GM12878 (cell line): ENCODE data around the gene RELL2.

ENCODE experiments used
- EP300 ChIP-seq, 2 experiments: fragments of 150-350 bp in 1 of 2; IDR thresholded peaks; 2 replicates each; pipeline ENCODE4 v1.6.1; 2011 to 2012; ENCODE audit warnings: low read depth in 2 of 2, low read length in 2 of 2, borderline replicate concordance in 1 of 2, improper control_type of control experiment in 1 of 2, inconsistent platforms in 1 of 2; ENCODE audit not compliant: control insufficient read depth in 1 of 2
- FOXM1 ChIP-seq: IDR thresholded peaks from 2 replicates; pipeline ENCODE4 v1.6.1; 2012; ENCODE audit warnings: low read depth, mild to moderate bottlenecking, inconsistent platforms, low read length, moderate library complexity
- RCOR1 ChIP-seq: conservative IDR thresholded peaks from 2 replicates; pipeline ENCODE4 v1.6.1; 2012; ENCODE audit warnings: low read depth, low read length, improper control_type of control experiment
- TAF1 ChIP-seq: IDR thresholded peaks from 2 replicates; pipeline ENCODE4 v1.6.1; 2011; ENCODE audit warnings: mild to moderate bottlenecking, low read depth, low read length, borderline replicate concordance
- ZBED1 ChIP-seq: IDR thresholded peaks from 2 replicates; pipeline ENCODE4 v1.6.1; 2016; ENCODE audit warnings: borderline replicate concordance
- ZBTB33 ChIP-seq: fragments of 450-650 bp; IDR thresholded peaks from 2 replicates; pipeline ENCODE4 v1.6.1; 2017; ENCODE audit warnings: mild to moderate bottlenecking
- TF ChIP-seq, protein P1 (sequence below): fragments of 450-650 bp; formaldehyde crosslinking; IDR thresholded peaks from 2 replicates; pipeline ENCODE4 v1.4.0; 2022; ENCODE audit warnings: mild to moderate bottlenecking, moderate library complexity
- TF ChIP-seq, protein P2 (sequence below): fragments of 450-650 bp; IDR thresholded peaks from 2 replicates; pipeline ENCODE4 v1.6.1; 2018; ENCODE audit warnings: borderline replicate concordance, mild to moderate bottlenecking; ENCODE audit not compliant: partially characterized antibody

DNA sequence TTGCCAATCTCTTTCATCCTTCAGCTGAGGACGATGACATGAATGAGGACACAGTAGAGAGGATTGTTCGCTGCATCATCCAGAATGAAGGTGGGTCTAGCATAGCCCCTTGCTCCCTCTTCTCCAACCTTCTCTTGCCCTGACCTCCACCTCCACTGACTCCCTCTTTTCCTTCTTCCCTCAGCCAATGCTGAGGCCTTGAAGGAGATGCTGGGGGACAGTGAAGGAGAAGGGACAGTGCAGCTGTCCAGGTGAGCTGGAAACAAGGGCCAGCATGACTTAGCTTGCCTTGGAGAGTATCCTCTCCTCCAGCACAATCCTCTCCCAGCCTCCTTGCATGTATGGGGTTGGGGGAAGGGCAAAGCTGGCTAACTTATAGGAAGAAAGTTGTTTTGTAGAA lies 2.0 kb downstream of the RELL2 start:
- no peak for TF ChIP-seq EP300 (IDR thresholded peaks at IDR 0.05; ENCODE audit: borderline replicate concordance in 1 of 2, control insufficient read depth in 1 of 2, low read depth in 2 of 2, low read length in 2 of 2)
- TF ChIP-seq ZBED1: no peak
- TF ChIP-seq, protein P1, sequence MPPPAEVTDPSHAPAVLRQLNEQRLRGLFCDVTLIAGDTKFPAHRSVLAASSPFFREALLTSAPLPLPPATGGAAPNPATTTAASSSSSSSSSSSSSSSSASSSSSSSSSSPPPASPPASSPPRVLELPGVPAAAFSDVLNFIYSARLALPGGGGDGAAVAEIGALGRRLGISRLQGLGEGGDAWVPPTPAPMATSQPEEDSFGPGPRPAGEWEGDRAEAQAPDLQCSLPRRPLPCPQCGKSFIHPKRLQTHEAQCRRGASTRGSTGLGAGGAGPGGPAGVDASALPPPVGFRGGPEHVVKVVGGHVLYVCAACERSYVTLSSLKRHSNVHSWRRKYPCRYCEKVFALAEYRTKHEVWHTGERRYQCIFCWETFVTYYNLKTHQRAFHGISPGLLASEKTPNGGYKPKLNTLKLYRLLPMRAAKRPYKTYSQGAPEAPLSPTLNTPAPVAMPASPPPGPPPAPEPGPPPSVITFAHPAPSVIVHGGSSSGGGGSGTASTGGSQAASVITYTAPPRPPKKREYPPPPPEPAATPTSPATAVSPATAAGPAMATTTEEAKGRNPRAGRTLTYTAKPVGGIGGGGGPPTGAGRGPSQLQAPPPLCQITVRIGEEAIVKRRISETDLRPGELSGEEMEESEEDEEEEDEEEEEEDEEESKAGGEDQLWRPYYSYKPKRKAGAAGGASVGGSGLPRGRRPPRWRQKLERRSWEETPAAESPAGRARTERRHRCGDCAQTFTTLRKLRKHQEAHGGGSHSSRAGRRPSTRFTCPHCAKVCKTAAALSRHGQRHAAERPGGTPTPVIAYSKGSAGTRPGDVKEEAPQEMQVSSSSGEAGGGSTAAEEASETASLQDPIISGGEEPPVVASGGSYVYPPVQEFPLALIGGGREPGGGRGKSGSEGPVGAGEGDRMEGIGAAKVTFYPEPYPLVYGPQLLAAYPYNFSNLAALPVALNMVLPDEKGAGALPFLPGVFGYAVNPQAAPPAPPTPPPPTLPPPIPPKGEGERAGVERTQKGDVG (CRISPR knock-in tag): no peak
- TF ChIP-seq TAF1: no peak
- TF ChIP-seq ZBTB33: no peak
- no peak for TF ChIP-seq RCOR1
- TF ChIP-seq, protein P2, sequence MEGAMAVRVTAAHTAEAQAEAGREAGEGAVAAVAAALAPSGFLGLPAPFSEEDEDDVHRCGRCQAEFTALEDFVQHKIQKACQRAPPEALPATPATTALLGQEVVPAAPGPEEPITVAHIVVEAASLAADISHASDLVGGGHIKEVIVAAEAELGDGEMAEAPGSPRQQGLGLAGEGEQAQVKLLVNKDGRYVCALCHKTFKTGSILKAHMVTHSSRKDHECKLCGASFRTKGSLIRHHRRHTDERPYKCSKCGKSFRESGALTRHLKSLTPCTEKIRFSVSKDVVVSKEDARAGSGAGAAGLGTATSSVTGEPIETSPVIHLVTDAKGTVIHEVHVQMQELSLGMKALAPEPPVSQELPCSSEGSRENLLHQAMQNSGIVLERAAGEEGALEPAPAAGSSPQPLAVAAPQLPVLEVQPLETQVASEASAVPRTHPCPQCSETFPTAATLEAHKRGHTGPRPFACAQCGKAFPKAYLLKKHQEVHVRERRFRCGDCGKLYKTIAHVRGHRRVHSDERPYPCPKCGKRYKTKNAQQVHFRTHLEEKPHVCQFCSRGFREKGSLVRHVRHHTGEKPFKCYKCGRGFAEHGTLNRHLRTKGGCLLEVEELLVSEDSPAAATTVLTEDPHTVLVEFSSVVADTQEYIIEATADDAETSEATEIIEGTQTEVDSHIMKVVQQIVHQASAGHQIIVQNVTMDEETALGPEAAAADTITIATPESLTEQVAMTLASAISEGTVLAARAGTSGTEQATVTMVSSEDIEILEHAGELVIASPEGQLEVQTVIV: no peak
- TF ChIP-seq FOXM1: no peak
